RKO (cell line): ENCODE data around the gene CEP112.

ENCODE experiments used
- DNase-seq: peaks from one replicate; pipeline ENCODE4 v3.0.0-alpha.2; 2016; ENCODE audit warnings: low spot score

CEP112 gene

GRCh38 chr17:65593855-65594845, 597.8 kb downstream of the CEP112 start:
- no peak for DNase-seq

- DNase-seq = no peak
Observed at GRCh38 chr17:65593092-65593854, 598.7 kb downstream of the CEP112 start.

GRCh38 chr17:65592125-65592965, 599.6 kb downstream of the CEP112 start:
- no peak for DNase-seq

GRCh38 chr17:65589321-65589720, 602.6 kb downstream of the CEP112 start:
- no peak for DNase-seq

- no peak for DNase-seq
Observed at GRCh38 chr17:65588181-65588808, 603.6 kb downstream of the CEP112 start.

GRCh38 chr17:65587534-65588180, 604.3 kb downstream of the CEP112 start:
- DNase-seq = no peak

- no peak for DNase-seq
Observed at GRCh38 chr17:65586899-65587298, 605.0 kb downstream of the CEP112 start.
